ENCODE results near the gene ZNF90.
"Not testable (repeated sequence)": the region's sequence is repeated elsewhere in the genome, so short reads cannot be mapped to it uniquely, and the experiment has no call there.

ZNF90 gene

DNA sequence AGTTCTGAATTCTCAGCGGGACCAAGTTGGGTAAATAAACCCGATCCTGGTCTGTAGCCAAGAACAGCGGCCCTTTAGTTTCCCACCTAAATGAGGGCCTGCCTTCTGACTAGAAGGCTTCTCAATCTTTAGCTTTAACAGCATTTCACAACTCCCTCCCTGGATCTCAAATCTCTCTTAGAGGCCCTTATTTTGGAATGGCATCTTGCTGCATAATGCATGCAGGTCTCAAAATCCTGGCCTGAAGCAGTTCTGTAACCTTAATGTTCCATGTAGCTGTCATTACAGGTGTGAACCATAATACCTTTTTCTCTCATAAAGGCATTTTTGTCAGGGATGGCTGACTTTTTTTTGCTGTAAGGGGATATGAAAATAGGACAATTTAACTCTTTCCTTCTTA, 29.5 kb downstream of the ZNF90 start:
- DNase-seq = no peak

DNA sequence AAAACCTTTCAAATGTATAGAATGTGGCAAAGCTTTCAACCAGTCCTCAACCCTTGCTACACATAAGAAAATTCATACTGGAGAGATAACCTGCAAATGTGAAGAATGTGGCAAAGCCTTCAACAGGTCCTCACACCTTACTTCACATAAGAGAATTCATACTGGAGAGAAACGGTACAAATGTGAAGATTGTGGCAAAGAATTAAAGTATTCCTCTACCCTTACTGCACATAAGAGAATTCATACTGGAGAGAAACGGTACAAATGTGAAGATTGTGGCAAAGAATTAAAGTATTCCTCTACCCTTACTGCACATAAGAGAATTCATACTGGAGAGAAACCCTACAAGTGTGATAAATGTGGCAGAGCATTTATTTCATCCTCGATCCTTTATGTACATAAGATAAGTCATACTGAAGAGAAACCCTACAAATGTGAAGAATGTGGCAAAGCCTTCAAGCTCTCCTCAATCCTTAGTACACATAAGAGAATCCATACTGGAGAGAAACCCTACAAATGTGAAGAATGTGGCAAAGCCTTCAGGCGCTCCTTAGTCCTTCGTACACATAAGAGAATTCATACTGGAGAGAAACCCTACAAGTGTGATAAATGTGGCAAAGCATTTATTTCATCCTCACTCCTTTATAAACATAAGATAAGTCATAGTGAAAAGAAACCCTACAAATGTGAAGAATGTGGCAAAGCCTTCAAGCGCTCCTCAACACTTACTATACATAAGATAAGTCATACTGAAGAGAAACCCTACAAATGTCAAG, 40.5 kb downstream of the ZNF90 start:
- DNase-seq = not testable (repeated sequence)

DNA sequence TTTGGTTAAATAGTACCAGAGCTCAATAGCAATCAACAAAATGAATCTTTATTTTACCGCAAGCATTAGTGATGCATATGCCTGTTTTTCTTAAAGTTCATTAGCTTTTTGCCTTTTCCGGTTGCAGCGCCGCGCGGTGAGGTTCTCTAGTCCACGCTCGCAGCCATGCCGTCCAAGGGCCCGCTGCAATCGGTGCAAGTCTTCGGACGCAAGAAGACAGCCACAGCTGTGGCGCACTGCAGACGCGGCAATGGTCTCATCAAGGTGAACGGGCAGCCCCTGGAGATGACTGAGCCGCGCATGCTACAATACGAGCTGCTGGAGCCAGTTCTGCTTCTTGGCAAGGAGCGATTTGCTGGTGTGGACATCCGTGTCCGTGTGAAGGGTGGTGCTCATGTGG, 47.1 kb downstream of the ZNF90 start:
- no peak for DNase-seq

DNA sequence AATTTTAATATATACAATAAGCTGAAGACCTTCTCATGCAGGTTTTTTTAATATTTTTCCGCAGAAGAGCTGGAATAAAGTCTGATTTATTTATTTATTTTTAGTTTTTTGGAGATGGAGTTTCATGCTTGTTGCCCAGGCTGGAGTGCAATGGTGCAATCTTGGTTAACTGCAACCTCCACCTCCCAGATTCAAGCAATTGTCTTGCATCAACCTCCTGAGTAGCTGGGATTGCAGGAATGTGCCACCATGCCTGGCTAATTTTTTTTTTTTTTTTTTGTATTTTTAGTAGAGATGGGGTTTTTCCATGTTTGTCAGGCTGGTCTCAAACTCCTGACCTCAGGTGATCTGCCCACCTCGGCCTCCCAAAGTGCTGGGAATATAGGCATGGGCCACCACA, 55.1 kb downstream of the ZNF90 start:
- not testable (repeated sequence) for DNase-seq

DNA sequence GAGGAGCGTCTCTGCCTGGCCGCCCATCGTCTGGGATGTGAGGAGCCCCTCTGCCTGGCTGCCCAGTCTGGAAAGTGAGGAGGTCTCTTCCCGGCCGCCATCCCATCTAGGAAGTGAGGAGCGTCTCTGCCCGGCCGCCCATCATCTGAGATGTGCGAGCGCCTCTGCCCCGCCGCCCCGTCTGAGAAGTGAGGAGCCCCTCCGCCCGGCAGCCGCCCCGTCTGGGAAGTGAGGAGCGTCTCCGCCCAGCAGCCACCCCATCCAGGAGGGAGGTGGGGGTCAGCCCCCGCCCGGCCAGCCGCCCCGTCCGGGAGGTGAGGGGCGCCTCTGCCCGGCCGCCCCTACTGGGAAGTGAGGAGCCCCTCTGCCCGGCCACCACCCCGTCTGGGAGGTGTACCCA, 59.9 kb downstream of the ZNF90 start:
- DNase-seq = not testable (repeated sequence)

DNA sequence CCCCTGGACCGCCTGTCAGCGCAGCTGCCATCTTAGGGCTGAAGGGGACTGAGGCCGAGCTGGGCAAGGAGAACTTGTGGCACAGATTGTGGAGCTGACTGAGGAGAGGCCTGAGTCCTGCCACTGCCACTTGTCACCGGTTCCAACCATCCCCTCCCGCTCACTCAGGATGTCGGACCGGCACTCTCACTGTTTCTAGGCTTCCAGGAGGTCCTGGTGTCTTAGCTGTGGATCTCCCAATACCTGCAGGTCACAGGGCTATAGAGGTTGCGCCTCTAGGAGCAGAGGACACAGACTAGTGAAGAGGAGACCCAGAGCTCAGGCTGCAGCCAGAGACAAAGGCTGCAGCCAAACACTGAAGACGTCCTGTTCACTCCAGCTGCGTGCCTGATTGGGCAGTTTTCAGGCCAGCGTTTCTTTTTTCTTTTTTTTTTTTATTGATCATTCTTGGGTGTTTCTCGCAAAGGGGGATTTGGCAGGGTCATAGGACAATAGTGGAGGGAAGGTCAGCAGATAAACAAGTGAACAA, 73.9 kb downstream of the ZNF90 start:
- no peak for DNase-seq

DNA sequence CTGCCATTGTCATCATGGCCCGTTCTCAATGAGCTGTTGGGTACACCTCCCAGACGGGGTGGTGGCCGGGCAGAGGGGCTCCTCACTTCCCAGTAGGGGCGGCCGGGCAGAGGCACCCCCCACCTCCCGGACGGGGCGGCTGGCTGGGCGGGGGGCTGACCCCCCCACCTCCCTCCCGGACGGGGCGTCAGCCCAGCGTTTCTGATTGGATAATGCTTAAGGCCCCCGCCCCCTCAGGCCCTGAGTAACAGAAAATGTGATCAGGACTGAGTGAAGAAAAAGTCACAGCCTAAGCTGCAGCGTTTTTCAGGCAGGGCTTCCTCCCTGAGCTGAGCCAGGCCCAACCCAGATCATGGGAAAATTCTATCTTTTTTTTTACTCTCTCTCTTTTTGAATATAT, 74.7 kb downstream of the ZNF90 start:
- DNase-seq = not testable (repeated sequence)

DNA sequence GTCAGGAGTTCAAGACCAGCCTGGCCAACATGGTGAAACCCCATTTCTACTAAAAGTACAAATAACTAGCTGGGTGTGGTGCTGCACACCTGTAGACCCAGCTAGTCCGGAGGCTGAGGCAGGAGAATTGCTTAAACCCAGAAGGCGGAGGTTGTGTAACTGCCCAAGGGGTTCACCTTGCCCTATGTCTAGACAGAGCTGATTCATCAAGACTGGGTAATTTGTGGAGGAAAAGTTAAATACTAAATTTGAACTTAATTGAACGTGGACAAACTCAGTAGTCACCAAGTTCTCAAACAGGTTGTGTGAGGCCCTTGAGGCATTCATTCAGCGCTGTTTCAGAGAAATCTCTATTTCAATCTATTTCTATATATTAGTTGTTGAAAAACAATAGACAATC, 75.5 kb downstream of the ZNF90 start:
- no peak for DNase-seq

DNA sequence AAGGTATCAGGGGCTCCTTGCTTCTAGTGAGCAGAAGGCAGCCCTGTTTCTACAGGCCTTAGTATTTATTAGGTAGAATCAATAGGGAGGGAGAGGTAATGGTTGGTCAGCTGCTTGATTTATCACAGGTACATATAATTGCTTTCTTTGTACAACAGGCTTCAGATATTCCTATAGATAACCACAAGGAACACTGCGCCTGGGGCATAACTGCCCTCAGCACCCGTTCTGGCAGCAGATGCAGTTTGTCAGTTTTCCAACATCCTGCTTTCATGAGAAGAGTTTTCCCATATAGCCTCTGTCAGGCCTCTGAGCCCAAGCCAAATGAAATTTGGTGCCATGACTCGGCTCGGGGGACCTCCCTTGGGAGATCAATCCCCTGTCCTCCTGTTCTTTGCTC, 76.8 kb downstream of the ZNF90 start:
- no peak for DNase-seq

DNA sequence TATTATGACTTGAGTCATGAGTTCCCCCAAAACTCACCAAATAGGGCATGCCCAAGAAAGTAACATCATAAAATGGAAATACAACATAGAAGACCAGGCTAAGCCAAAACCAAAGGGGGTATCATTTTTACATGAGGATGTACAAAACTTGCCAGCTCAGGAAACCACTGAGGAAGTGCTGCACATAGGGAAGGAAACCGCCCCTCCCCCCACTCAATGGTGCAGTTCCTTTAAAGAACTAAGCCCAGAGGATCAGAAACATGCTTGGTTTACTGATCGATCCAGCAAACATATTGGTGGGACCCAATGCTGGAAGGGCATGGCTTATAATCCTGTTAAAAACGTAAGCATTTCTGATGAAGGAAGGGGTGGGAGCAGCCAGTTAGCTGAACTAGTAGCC, 85.0 kb downstream of the ZNF90 start:
- DNase-seq = no peak

DNA sequence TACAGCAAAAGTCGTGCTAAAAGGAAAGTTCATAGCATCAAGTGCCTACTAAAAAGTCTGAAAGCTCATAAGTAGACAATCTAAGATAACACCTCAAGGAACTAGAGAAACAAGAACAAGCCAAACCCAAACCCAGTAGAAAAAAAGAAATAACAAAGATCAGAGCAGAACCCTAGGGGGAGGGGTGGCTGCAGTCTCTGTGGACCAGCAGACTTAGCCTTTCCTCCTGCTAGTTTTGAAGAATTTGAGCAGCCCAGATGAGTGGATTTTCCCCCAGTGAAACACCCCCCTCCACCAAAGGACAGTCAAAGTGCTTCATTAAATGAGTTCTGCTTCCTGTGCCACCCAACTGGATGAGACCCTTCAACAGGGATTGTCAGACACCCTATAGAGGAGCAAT, 86.7 kb downstream of the ZNF90 start:
- DNase-seq = no peak

DNA sequence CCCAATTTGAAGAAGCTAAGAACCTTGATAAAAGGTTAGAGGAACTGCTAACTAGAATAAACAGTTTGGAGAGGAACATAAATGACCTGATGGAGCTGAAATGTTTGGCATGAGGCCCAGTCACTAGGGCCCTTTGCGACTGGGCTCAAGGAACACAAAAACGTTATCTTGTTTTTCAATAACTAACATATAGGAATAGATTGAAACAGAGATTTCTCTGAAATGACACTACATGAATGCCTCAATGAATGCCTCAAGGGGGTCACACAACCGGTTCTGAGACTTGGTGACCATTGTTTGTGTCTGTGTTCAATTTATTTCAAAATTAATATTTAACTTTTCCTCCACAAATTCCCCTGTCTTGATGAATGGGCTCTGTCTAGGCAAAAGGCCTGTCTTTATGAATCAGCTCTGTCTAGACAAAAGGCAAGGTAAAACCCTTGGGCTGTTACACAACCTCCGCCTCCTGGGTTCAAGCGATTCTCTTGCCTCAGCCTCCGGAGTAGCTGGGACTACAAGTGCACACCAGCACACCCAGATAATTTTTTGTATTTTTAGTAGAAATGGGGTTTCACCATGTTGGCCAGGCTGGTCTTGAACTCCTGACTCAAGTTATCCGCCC, 88.3 kb downstream of the ZNF90 start:
- DNase-seq = no peak

DNA sequence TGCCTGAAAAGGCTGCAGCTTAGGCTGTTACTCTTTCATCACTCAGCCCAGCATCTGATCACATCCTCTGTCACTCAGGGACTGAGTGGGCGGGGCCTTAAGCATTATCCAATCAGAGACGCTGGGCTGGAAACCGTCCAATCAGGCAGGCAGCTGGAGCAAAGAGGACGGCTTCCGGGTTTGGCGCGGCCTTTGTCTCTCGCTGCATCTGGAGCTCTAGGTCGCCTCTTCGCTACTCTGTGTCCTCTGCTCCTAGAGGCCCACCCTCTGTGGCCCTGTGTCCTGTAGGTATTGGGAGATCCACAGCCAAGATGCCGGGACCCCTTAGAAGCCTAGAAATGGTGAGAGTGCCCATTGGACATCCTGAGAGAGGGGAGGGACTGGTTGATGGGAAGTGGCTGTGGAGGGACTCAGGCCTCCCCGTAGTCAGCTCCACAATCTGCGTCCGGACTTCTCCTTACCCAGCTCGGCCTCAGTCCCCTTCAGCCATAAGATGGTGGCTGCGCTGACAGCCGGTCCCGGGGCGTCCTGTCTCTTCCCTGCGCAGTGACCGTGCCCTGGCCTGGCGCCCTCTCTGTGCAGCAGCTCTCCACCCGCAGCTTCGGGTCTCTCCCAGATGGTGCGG, 89.3 kb downstream of the ZNF90 start, which contains the start of gene ZNF486:
ZNF486 (plus strand) TSS at position 195 of the 625 bp plus-strand sequence; CDS start at position 312, 117 bp downstream.
- DNase-seq = peak; percentile 8

DNA sequence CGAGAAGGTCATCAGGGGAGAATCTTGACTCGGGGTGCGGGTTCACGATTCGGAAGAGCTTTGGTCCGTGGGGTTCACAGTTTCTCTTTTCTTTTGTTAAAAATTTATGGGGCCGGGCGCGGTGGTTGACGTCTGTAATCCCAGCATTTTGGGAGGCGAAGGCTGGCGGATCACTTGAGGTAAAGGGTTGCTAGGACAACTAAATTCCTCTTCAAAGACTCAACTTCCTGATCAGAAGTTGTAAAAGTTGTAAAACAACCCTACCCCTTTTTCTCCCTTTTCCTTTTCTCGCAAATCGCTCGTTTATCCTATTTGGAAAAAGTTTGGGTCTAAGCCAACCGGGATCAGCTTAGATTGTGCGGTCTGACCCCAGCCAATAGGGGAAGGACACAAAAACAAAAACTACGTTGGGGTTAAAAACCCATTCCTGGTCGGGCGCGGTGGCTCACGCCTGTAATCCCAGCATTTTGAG, 89.9 kb downstream of the ZNF90 start:
- no peak for DNase-seq
